ENCODE measurements around the gene CDK19. TPM values are rescaled to one million over a fixed set of nuclear protein-coding genes. Genes with fewer than 3 reads are reported as not detected.

The CDK19 gene
- total RNA-seq, 3 donors from 2014 or later (not counting 1 experiment from before 2014, with no cell fraction given), result 21.2 to 30.8 (median 25.9) TPM

- Histone ChIP-seq H3K9me3 (ENCODE audit: control insufficient read depth, insufficient read depth, low read length) (no peaks in the 10 kb centered on the region), H3K27me3 (ENCODE audit: control insufficient read depth, insufficient read depth, low read length) (no peaks in the 10 kb centered on the region), H3K27ac (ENCODE audit: low read length) (no peak overlapping the region), H3K36me3 (ENCODE audit: control insufficient read depth, insufficient read depth, low read length) (no peaks in the 10 kb centered on the region), H3K4me3 (ENCODE audit: low read length) (no peak overlapping the region), H3K4me1 (ENCODE audit: control insufficient read depth, insufficient read depth, low read length) (peaks cover 9% of the 10 kb centered on the region)
- Mint-ChIP-seq H3K4me1 (peaks cover 0 to 14% of the 10 kb centered on the region in 2 donors), H3K27me3 (ENCODE audit: low read depth in 2 of 2) (no peaks in the 10 kb centered on the region), H3K9me3 (no peaks in the 10 kb centered on the region), H3K27ac (no peak overlapping the region), H3K36me3 (no peaks in the 10 kb centered on the region), H3K4me3 (no peak overlapping the region)
- 96% methylated on average over 2 of the region's 2 CpGs for WGBS (ENCODE audit: insufficient coverage)
- no peak for ATAC-seq
- TF ChIP-seq CTCF (IDR thresholded peaks at IDR 0.05), result no peak
- intact Hi-C loops (cut with micrococcal nuclease), result no loop called here
- DNase-seq, result no peak
These were observed 220.2 kb downstream of the CDK19 start for GRCh38 chr6:110595112-110595511.

GRCh38 chr6:110593637-110594036 lies 221.6 kb downstream of the CDK19 start:
- H3K4me3 Mint-ChIP-seq, result no peak overlapping the region
- Histone ChIP-seq H3K9me3 (ENCODE audit: control insufficient read depth, insufficient read depth, low read length) (no peaks in the 10 kb centered on the region), H3K4me1 (ENCODE audit: control insufficient read depth, insufficient read depth, low read length) (peaks cover 14% of the 10 kb centered on the region), H3K4me3 (ENCODE audit: low read length) (no peak overlapping the region), H3K36me3 (ENCODE audit: control insufficient read depth, insufficient read depth, low read length) (no peaks in the 10 kb centered on the region), H3K27ac (ENCODE audit: low read length) (no peak overlapping the region), H3K27me3 (ENCODE audit: control insufficient read depth, insufficient read depth, low read length) (no peaks in the 10 kb centered on the region)
- WGBS (ENCODE audit: insufficient coverage), result 100% methylated on average over 1 of the region's 1 CpG
- intact Hi-C loops (cut with micrococcal nuclease), result no loop called here
- H3K27me3 Mint-ChIP-seq (ENCODE audit: low read depth in 2 of 2), result no peaks in the 10 kb centered on the region
- H3K9me3 Mint-ChIP-seq, result no peaks in the 10 kb centered on the region
- DNase-seq (no peak), ATAC-seq (no peak)
- no peak overlapping the region for H3K27ac Mint-ChIP-seq
- no peaks in the 10 kb centered on the region for H3K36me3 Mint-ChIP-seq
- no peak for TF ChIP-seq CTCF (IDR thresholded peaks at IDR 0.05)
- H3K4me1 Mint-ChIP-seq, result peaks cover 0 to 16% of the 10 kb centered on the region in 2 donors

GRCh38 chr6:110592765-110593164 lies 222.5 kb downstream of the CDK19 start:
- peaks cover 14% of the 10 kb centered on the region for H3K4me1 ChIP-seq (ENCODE audit: control insufficient read depth, insufficient read depth, low read length)
- no peaks in the 10 kb centered on the region for H3K27me3 ChIP-seq (ENCODE audit: control insufficient read depth, insufficient read depth, low read length)
- H3K9me3 Mint-ChIP-seq, result no peaks in the 10 kb centered on the region
- H3K27ac ChIP-seq (ENCODE audit: low read length), result no peak overlapping the region
- H3K4me3 ChIP-seq (ENCODE audit: low read length), result no peak overlapping the region
- DNase-seq, result no peak
- no peaks in the 10 kb centered on the region for H3K36me3 ChIP-seq (ENCODE audit: control insufficient read depth, insufficient read depth, low read length)
- H3K27ac Mint-ChIP-seq, result no peak overlapping the region
- ATAC-seq, result no peak
- peaks cover 0 to 16% of the 10 kb centered on the region in 2 donors for H3K4me1 Mint-ChIP-seq
- intact Hi-C loops (cut with micrococcal nuclease), result no loop called here
- TF ChIP-seq CTCF (IDR thresholded peaks at IDR 0.05), result no peak
- H3K36me3 Mint-ChIP-seq, result no peaks in the 10 kb centered on the region
- H3K27me3 Mint-ChIP-seq (ENCODE audit: low read depth in 2 of 2), result no peaks in the 10 kb centered on the region
- WGBS (ENCODE audit: insufficient coverage), result 94% methylated on average over 5 of the region's 5 CpGs
- no peak overlapping the region for H3K4me3 Mint-ChIP-seq
- H3K9me3 ChIP-seq (ENCODE audit: control insufficient read depth, insufficient read depth, low read length), result no peaks in the 10 kb centered on the region

- Histone ChIP-seq H3K27me3 (ENCODE audit: control insufficient read depth, insufficient read depth, low read length) (no peaks in the 10 kb centered on the region), H3K4me1 (ENCODE audit: control insufficient read depth, insufficient read depth, low read length) (peaks cover 14% of the 10 kb centered on the region), H3K4me3 (ENCODE audit: low read length) (no peak overlapping the region), H3K27ac (ENCODE audit: low read length) (no peak overlapping the region), H3K9me3 (ENCODE audit: control insufficient read depth, insufficient read depth, low read length) (no peaks in the 10 kb centered on the region), H3K36me3 (ENCODE audit: control insufficient read depth, insufficient read depth, low read length) (no peaks in the 10 kb centered on the region)
- ATAC-seq, result no peak
- peaks cover 0 to 16% of the 10 kb centered on the region in 2 donors for H3K4me1 Mint-ChIP-seq
- H3K9me3 Mint-ChIP-seq, result no peaks in the 10 kb centered on the region
- H3K36me3 Mint-ChIP-seq, result no peaks in the 10 kb centered on the region
- no peaks in the 10 kb centered on the region for H3K27me3 Mint-ChIP-seq (ENCODE audit: low read depth in 2 of 2)
- no peak for DNase-seq
- intact Hi-C loops (cut with micrococcal nuclease), result no loop called here
- no peak overlapping the region for H3K4me3 Mint-ChIP-seq
- 39% methylated on average over 3 of the region's 3 CpGs for WGBS (ENCODE audit: insufficient coverage)
- TF ChIP-seq CTCF (IDR thresholded peaks at IDR 0.05), result no peak
- no peak overlapping the region for H3K27ac Mint-ChIP-seq
These were observed 224.4 kb downstream of the CDK19 start for GRCh38 chr6:110590821-110591351.

All from natural killer cell (primary cell).